ENCODE results near the gene IL34. TPM values are rescaled to one million over a fixed set of nuclear protein-coding genes. Genes with fewer than 3 reads are reported as not detected.
A peak's percentile ranks its signal among the peaks of the same experiment; 100 is the strongest.

The IL34 gene
- total RNA-seq, 2 donors from 2014 or later, result 1.2 TPM; not detected in 1

DNA sequence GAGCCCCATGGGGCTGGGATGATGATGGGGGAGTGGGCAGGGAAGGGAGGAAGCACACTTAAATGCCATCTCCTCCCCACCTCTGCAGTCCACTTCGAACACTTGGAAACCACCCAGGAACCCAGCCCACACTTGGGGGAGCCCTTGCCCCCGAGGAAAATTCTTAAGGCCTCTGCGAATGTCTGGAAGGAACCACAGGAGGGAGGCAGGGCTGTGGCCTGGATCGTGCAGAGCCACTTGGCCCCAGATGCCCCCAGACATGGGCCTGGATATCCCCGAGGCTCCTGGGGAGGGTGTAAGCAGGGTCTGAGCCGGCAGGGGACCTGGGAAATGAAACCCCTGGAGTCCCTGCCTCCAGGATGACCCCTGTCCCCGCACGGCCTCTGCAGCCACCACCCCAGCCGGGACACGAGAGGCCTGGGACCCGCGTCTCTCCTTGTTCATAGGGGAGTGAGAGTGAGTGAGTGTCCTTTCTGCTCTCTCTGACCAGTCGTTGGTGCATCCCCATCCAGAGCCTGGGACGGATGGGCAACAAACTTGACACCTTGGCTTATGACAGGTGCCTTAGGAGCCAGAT, 51.3 kb downstream of the IL34 start:
- H3K36me3 Mint-ChIP-seq, result no peaks in the 10 kb centered on the region
- no peaks in the 10 kb centered on the region for H3K9me3 Mint-ChIP-seq
- DNase-seq (ENCODE audit: low spot score), result no peak
- no peaks in the 10 kb centered on the region for H3K27me3 Mint-ChIP-seq
- H3K4me3 Mint-ChIP-seq, result no peak overlapping the region
- peaks cover 0 to 27% of the 10 kb centered on the region in 2 donors for H3K4me1 Mint-ChIP-seq (ENCODE audit: low read depth in 2 of 2)
- H3K27ac Mint-ChIP-seq, result no peak overlapping the region
- ATAC-seq, result no peak

DNA sequence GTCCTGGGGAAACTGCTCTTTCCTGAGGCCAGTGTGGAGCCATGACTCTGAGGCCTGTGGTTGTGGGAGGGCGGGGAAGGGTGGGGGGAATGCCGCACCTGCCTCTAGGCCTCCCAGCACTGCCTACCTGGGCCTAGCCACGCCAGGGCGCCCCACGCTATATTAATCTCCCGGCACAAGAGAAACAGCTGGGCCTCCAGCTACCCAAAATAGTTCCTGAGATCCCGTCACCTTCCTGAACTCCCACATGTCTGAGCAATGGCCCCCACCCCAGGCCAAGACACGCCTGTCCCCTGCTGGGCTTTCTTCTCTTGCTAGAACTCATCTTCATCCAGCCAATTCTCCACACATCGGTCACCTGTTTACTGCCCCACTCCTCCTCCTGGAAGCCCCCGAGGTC, 52.5 kb downstream of the IL34 start:
- no peak overlapping the region for H3K27ac Mint-ChIP-seq
- no peaks in the 10 kb centered on the region for H3K36me3 Mint-ChIP-seq
- H3K4me1 Mint-ChIP-seq (ENCODE audit: low read depth in 2 of 2), result peaks cover 0 to 27% of the 10 kb centered on the region in 2 donors
- no peaks in the 10 kb centered on the region for H3K9me3 Mint-ChIP-seq
- no peaks in the 10 kb centered on the region for H3K27me3 Mint-ChIP-seq
- no peak overlapping the region for H3K4me3 Mint-ChIP-seq
- no peak for DNase-seq (ENCODE audit: low spot score)
- ATAC-seq, result no peak

DNA sequence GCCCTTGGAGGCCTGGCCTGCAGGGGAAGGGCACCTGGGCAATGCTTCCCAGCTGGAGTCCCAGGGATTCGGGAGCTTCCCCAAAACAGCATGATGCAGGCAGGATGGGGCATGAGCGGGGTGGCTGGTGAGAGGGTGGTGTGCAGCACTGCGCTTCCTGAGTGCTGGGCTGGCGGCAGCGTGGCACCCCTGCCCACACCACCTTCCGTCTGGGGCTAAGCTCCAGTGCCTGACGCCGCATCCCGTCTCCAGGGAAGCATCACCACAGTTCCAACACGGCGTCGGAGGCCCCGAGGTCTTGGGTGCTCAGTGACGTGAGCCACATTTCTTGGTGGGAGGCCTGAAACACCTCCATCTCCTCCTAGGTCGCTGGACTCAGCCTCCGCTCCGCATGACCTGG, 53.3 kb downstream of the IL34 start:
- Mint-ChIP-seq H3K27ac (no peak overlapping the region), H3K4me1 (ENCODE audit: low read depth in 2 of 2) (peaks cover 0 to 27% of the 10 kb centered on the region in 2 donors), H3K27me3 (no peaks in the 10 kb centered on the region), H3K36me3 (no peaks in the 10 kb centered on the region), H3K4me3 (no peak overlapping the region), H3K9me3 (no peaks in the 10 kb centered on the region)
- no peak for DNase-seq (ENCODE audit: low spot score)
- ATAC-seq, result no peak

DNA sequence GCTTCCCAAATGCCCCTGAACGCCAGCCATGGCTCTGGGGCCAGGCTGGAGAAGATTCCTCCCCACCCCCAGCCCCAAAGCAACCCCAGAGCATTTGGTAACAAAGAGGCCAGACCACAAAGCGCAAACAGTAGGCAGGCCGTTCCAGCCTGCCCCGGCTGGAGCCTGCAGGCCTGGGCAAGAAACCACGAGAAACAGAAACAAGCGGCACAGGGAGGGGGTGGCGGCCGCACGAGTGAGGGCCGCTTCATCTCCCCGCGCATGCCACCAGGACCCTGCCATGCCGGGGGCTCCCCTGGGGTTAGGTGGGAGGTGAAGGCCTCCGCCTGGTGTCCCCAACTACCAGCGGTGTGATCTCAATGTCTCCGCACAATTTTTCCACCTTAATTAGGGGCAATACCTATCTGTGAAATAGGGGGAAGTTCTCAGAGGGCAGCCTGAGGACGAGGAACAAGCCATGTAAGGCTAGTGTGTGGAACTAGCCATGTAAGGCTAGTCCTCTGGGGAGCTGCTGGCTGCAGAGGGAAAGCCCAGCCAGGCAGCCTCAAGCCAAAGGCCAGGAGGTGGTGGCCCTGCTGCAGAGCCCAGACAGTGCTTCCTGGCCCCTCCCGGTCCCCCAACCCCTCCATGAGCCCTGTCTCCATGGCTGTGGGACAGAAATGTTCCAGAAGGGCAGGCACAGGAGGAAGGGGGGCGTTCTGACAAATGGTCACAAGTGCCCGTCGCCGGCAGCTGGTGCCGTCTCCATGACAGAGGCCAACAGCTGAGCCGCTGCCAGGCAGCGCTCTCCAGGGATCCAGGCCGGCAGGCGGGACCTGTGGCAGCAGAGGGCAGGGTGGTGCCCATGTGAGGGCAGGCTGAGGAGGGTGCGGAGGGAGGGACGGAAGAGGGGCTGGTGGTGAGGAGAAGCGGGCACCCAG, 54.0 kb downstream of the IL34 start:
- no peak overlapping the region for H3K27ac Mint-ChIP-seq
- no peak for DNase-seq (ENCODE audit: low spot score)
- ATAC-seq, result no peak
- no peak overlapping the region for H3K4me3 Mint-ChIP-seq
- no peaks in the 10 kb centered on the region for H3K27me3 Mint-ChIP-seq
- H3K36me3 Mint-ChIP-seq, result no peaks in the 10 kb centered on the region
- H3K9me3 Mint-ChIP-seq, result no peaks in the 10 kb centered on the region
- H3K4me1 Mint-ChIP-seq (ENCODE audit: low read depth in 2 of 2), result peaks cover 0 to 25% of the 10 kb centered on the region in 2 donors

DNA sequence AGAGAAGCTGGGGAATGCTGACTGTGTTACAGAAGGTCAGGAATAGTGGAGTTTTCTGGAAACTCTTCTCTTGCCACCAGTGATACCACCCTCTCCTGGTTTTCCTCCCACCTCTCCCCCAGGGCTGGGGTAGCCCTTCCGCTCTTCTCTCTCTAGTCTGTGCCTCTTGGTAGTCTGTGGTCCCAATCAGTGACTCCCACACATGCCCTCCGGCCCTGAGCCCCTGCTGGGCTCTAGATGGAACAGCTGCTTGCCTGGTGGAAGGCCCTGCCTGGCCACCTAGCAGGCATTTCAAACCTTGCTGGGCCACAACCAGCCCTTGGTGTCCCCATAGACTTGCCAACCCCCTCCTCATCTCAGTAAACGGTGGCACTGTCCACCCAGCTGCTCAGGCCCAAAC, 54.7 kb downstream of the IL34 start:
- Mint-ChIP-seq H3K36me3 (no peaks in the 10 kb centered on the region), H3K27ac (no peak overlapping the region), H3K4me1 (ENCODE audit: low read depth in 2 of 2) (peaks cover 0 to 21% of the 10 kb centered on the region in 2 donors), H3K27me3 (no peaks in the 10 kb centered on the region), H3K9me3 (no peaks in the 10 kb centered on the region), H3K4me3 (no peak overlapping the region)
- DNase-seq (ENCODE audit: low spot score), result no peak
- ATAC-seq, result no peak

DNA sequence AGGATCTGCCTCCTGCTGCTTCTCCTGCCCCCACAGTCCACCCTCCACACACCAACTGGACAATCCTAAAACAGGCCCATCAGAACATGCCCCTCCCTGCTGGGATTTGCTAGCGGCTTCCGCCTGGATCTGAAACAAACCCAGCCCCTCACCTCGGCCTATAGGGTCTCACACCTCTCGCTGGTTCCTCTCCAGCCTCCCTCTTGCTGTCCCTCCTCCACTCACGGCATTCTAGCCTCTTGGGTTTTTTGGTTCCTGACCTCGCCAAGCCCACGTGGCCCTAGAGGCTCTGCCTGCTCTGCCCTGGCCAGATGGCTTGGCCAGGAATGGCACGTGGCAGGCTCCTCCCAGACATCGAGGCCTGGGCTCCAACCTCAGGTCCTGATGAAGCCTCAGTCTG, 55.2 kb downstream of the IL34 start:
- Mint-ChIP-seq H3K4me1 (ENCODE audit: low read depth in 2 of 2) (peaks cover 0 to 21% of the 10 kb centered on the region in 2 donors), H3K27ac (peak overlapping the region in 1 of 2 donors; percentile 27), H3K36me3 (no peaks in the 10 kb centered on the region), H3K9me3 (no peaks in the 10 kb centered on the region), H3K4me3 (no peak overlapping the region), H3K27me3 (no peaks in the 10 kb centered on the region)
- no peak for DNase-seq (ENCODE audit: low spot score)
- ATAC-seq, result no peak

DNA sequence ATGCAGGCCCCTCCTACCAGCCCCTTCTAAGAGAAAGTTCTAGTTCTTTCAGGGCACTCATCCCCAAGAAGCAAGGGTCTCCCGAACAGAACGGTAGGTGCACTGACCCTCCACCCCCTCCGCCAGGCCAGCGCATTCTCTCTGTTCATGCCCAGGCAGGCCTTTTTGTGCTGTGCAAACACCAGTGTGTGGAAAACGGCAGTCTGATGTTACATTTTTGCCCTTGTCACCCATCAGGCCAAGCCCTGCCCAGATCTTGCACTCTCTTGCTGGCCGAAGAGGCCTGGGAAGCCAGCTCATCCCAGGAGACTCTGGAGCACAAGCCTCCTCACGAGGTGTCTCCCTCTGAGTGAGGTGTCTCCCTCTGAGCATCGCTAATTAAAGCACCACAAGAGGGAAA, 55.6 kb downstream of the IL34 start:
- peaks cover 0 to 17% of the 10 kb centered on the region in 2 donors for H3K4me1 Mint-ChIP-seq (ENCODE audit: low read depth in 2 of 2)
- no peak overlapping the region for H3K27ac Mint-ChIP-seq
- no peaks in the 10 kb centered on the region for H3K27me3 Mint-ChIP-seq
- ATAC-seq (no peak), DNase-seq (ENCODE audit: low spot score) (no peak)
- H3K9me3 Mint-ChIP-seq, result no peaks in the 10 kb centered on the region
- H3K4me3 Mint-ChIP-seq, result no peak overlapping the region
- H3K36me3 Mint-ChIP-seq, result no peaks in the 10 kb centered on the region

DNA sequence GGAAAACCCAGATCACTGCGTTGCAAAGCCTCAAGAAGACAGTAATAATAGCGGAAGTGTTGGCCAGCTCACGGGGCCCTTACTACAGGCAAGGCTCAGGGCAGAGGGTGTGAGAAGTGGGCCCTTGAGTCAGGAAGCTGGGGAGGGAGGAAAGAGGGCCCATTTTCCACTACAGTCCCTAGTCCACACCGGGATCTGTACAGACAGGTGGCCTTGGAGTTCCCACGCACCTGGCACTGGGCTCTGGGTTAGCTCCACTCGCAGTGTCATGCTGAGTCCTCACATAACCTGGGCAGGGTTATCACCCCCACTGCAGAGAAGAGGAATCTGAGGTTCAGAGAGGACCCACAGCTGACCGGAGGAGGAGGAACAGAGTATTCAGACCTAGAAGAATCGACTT, 56.3 kb downstream of the IL34 start:
- no peaks in the 10 kb centered on the region for H3K27me3 Mint-ChIP-seq
- H3K27ac Mint-ChIP-seq, result no peak overlapping the region
- DNase-seq (ENCODE audit: low spot score) (no peak), ATAC-seq (no peak)
- H3K9me3 Mint-ChIP-seq, result no peaks in the 10 kb centered on the region
- H3K36me3 Mint-ChIP-seq, result no peaks in the 10 kb centered on the region
- no peak overlapping the region for H3K4me3 Mint-ChIP-seq
- H3K4me1 Mint-ChIP-seq (ENCODE audit: low read depth in 2 of 2), result peaks cover 0 to 16% of the 10 kb centered on the region in 2 donors

DNA sequence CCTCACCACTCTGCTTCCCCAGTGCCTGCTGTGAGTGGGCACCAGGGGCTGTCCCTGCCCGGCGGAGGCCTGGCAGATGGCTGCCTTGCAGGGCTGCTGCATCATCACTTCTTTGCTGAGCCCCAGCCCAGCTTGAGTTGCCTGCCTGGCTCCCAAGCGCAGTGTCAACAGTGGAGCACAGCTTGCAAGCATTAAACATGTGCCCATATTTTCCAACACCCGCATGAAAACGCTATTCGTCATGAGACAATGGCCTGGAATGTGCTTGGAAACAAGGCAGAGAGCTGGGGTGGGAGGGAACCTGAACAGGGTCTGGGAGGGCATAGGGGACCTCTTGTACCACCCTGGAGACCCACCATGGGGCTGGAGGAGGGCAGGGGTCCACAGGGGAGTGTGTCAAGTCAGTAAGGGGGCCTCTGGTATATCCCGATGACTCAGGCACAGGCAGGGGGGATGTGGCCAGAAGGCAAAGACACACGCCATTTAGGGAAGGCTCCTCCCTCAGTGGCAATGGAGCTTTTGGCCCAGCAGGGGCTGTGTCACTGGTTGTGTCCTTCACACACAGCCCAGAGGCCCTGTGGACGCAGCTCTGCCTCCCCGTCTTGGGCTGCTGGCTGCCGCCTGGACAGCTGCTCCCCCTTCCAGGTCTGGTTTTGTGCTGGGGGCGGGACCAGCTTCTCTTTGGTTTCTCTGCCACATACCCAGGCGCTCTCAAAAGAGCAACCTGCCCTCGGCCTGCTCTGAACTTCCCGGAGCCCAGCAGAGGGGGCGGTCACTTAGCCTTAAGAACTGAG, 56.9 kb downstream of the IL34 start:
- H3K4me3 Mint-ChIP-seq, result no peak overlapping the region

DNA sequence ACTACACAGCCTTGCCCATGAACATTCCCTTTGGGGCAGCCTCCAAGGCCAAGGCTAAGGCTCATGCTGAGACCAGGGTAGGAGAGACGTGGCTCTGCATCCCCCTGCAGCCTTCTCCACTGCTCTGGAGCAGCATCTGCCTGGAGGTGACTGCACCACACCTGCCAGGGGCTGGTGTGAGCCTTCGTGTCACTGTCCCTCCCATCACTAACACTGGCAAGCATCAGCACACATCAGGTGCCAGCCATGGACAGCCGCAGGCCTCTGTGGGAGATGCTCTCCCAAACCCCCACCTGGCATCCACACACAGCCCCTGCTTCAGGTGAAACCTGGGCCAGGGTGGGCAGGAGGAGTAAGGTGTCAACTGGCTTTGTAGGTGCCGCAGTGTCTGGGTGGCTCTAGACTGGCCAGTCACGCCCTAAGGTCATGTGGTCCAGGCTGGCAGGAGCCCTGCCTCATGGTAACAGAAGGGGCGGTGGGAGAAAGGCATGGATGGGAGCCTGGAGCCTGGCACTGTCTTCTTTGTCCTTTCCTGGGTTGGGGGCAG, 57.5 kb downstream of the IL34 start:
- H3K27ac Mint-ChIP-seq, result no peak overlapping the region
- DNase-seq (ENCODE audit: low spot score) (no peak), ATAC-seq (peak in 1 of 2 donors; percentile 2)
- H3K36me3 Mint-ChIP-seq, result no peaks in the 10 kb centered on the region
- H3K4me3 Mint-ChIP-seq, result no peak overlapping the region
- no peaks in the 10 kb centered on the region for H3K9me3 Mint-ChIP-seq
- no peaks in the 10 kb centered on the region for H3K27me3 Mint-ChIP-seq
- H3K4me1 Mint-ChIP-seq (ENCODE audit: low read depth in 2 of 2), result peaks cover 0 to 13% of the 10 kb centered on the region in 2 donors

More for the DNA sequence above, 56.9 kb downstream of the IL34 start:
- Mint-ChIP-seq H3K27me3 (no peaks in the 10 kb centered on the region), H3K36me3 (no peaks in the 10 kb centered on the region), H3K9me3 (no peaks in the 10 kb centered on the region), H3K4me1 (ENCODE audit: low read depth in 2 of 2) (peaks cover 0 to 13% of the 10 kb centered on the region in 2 donors), H3K27ac (no peak overlapping the region)
- ATAC-seq (no peak), DNase-seq (ENCODE audit: low spot score) (no peak)

DNA sequence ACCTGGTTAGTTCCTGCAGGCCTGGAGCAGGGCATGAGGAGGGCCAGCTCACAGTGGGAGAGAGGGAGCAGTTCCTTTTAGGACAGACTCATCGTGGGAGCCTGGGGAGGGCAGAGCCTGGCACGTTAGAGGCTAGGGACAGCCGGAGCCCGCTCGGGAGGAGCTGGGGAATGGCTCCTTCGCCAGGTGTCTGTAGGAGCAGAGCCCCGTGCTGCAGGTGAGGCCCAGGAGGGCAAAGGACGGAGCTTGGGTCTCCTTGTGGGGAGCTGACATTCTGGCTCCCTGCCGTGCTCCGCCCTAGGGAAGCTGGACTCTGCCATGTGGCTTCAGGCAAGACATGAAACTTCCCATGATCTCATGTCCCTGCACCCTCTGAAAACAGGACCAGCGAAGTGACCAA, 58.2 kb downstream of the IL34 start:
- H3K9me3 Mint-ChIP-seq, result no peaks in the 10 kb centered on the region
- no peak overlapping the region for H3K4me3 Mint-ChIP-seq
- H3K27me3 Mint-ChIP-seq, result no peaks in the 10 kb centered on the region
- ATAC-seq (no peak), DNase-seq (ENCODE audit: low spot score) (no peak)
- H3K36me3 Mint-ChIP-seq, result no peaks in the 10 kb centered on the region
- H3K4me1 Mint-ChIP-seq (ENCODE audit: low read depth in 2 of 2), result peaks cover 0 to 7% of the 10 kb centered on the region in 2 donors
- no peak overlapping the region for H3K27ac Mint-ChIP-seq

DNA sequence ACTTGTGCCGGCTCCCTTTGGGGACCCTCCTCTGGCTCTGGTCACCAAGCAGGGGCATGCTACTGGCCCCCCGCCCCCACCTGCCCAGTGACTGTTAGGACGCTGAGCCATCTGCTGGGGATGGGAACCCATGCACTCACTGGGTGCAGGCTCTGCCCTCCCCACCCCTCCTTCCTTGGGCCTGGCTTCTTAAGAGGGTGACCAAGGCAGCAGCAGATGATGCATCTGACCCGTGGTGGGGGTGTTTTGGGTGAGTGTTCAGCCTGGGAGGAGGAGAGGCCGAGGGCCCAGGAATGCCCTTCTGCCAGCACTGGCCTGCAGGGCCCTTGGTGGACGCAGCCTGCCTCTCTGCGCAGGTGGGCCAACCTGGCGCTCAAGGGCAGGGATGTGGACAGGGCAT, 58.7 kb downstream of the IL34 start:
- Mint-ChIP-seq H3K4me1 (ENCODE audit: low read depth in 2 of 2) (peaks cover 0 to 7% of the 10 kb centered on the region in 2 donors), H3K36me3 (no peaks in the 10 kb centered on the region), H3K27me3 (no peaks in the 10 kb centered on the region), H3K9me3 (no peaks in the 10 kb centered on the region), H3K4me3 (no peak overlapping the region), H3K27ac (no peak overlapping the region)
- ATAC-seq, result no peak
- DNase-seq (ENCODE audit: low spot score), result no peak

DNA sequence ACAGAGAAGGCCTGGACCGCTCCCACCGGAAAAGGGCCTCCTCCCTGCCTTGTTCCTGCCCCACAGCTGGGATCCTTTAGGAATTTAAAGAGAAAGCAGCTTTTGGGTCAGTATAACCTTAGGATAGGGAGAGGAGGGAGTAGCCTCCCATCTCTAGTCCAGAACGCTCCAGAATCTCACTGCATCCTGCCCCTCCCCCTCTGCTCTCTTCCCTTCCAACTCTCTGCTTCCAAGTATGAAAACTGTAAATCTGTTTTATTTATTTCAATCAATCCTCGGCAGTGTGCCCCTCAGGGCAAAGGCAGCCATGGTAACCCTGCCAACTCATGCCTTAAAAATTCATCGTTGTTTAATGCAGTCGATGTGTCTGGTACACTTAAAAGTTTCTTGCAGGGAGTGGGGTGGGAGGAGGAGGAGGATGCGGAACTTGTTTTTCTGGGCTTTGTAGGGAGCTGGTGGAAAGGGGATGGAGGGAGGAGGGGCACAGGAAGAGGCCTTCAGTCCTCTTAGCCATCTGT, 60.6 kb downstream of the IL34 start:
- Mint-ChIP-seq H3K36me3 (no peaks in the 10 kb centered on the region), H3K4me3 (no peak overlapping the region), H3K9me3 (no peaks in the 10 kb centered on the region), H3K4me1 (ENCODE audit: low read depth in 2 of 2) (peaks cover 0 to 2% of the 10 kb centered on the region in 2 donors), H3K27ac (no peak overlapping the region), H3K27me3 (no peaks in the 10 kb centered on the region)
- no peak for ATAC-seq
- no peak for DNase-seq (ENCODE audit: low spot score)
